Measurements from ENCODE around the gene AP4B1.

DNA sequence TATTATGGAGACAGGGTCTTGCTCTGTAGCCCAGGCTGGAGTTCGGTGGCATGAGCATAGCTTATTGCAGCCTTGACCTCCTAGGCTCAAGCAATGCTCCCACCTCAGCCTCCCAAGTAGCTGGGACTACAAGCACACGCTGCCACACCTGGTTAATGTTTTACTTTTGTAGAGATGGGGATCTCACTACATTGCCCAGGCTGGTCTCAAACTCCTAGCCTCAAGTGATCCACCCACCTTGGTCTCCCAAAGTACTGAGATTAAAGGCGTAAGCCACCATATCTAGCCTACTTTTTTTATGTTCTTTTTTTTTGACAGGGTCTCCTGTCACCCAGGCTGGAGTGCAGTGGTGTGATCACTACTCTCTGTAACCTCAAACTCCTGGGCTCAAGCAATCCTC lies 11.3 kb downstream of the AP4B1 start:
- TF ChIP-seq POLR2A (IDR thresholded peaks at IDR 0.05): no peak
- TF ChIP-seq CTCF (IDR thresholded peaks at IDR 0.05 in 4 of 5, conservative IDR thresholded peaks at IDR 0.05 in 1 of 5): no peak
